Calu3 (cell line): ENCODE results near the gene DCAF17. TPM values are rescaled to one million over a fixed set of nuclear protein-coding genes. Genes with fewer than 3 reads are reported as not detected.

Experiments used
- BruUV-seq: library from RNA; stranded (reverse); fragments of 400-500 nt; replicated peaks from 2 replicates; lab custom pipeline; 2021; lab: Mats Ljungman, UMichigan
- CTCF ChIA-PET: fragments of 300-600 bp; sonication (Branson Sonifier 250); formaldehyde crosslinking; loops from one replicate; lab custom pipeline; 2022; ENCODE audit warnings: antibody characterized with exemption; lab: Charles Lee
- DNase-seq: peaks from one replicate; pipeline ENCODE4 v3.0.0; 2022
- H3K27ac Mint-ChIP-seq: one replicate; pipeline ENCODE4 v1.8.0; 2022; ENCODE audit warnings: mixed read lengths; ENCODE audit not compliant: unreplicated experiment
- H3K27me3 Mint-ChIP-seq: one replicate; pipeline ENCODE4 v1.8.0; 2022; ENCODE audit warnings: mixed read lengths; ENCODE audit not compliant: unreplicated experiment
- H3K36me3 Mint-ChIP-seq: one replicate; pipeline ENCODE4 v1.8.0; 2022; ENCODE audit warnings: mild to moderate bottlenecking, moderate library complexity, mixed read lengths; ENCODE audit not compliant: insufficient read depth, unreplicated experiment
- H3K4me1 Mint-ChIP-seq: one replicate; pipeline ENCODE4 v1.8.0; 2022; ENCODE audit warnings: mild to moderate bottlenecking, low read depth, mixed read lengths; ENCODE audit not compliant: unreplicated experiment
- H3K4me3 Mint-ChIP-seq: one replicate; pipeline ENCODE4 v1.8.0; 2022; ENCODE audit warnings: mild to moderate bottlenecking, low read depth, moderate library complexity, mixed read lengths; ENCODE audit not compliant: unreplicated experiment
- H3K9me3 Mint-ChIP-seq: one replicate; pipeline ENCODE4 v1.8.0; 2022; ENCODE audit warnings: low read depth, mixed read lengths; ENCODE audit not compliant: unreplicated experiment
- CTCF ChIP-seq: fragments of 200-600 bp; IDR thresholded peaks from one replicate; pipeline ENCODE4 v1.8.0; 2022; ENCODE audit warnings: antibody characterized with exemption; ENCODE audit not compliant: unreplicated experiment
- intact Hi-C: fragments of 100-400 bp; cut with micrococcal nuclease; formaldehyde crosslinking; loops from one replicate; pipeline ENCODE4 v1.10.0; 2022; ENCODE audit not compliant: unreplicated experiment
- total RNA-seq: library from RNA; stranded (reverse); gene quantifications from 2 replicates; pipeline ENCODE4 v1.2.3, GENCODE V29; 2022

DCAF17 gene
- total RNA-seq, 1 experiment from 2014 or later = 11.9 TPM

- DNase-seq = no peak
- H3K4me1 Mint-ChIP-seq = no peaks in the 10 kb centered on the region
- no peak for TF ChIP-seq CTCF
- no peaks in the 10 kb centered on the region for H3K27me3 Mint-ChIP-seq
- no peaks in the 10 kb centered on the region for H3K9me3 Mint-ChIP-seq
- H3K36me3 Mint-ChIP-seq = peaks cover 12% of the 10 kb centered on the region
- CTCF ChIA-PET = no interaction called here
- no peak overlapping the region for H3K4me3 Mint-ChIP-seq
- no peak overlapping the region for H3K27ac Mint-ChIP-seq
- intact Hi-C loops = no loop called here
- no TSS peak for BruUV-seq
Measured at GRCh38 chr2:171441470-171441869, 7.4 kb downstream of the DCAF17 start.

DNA sequence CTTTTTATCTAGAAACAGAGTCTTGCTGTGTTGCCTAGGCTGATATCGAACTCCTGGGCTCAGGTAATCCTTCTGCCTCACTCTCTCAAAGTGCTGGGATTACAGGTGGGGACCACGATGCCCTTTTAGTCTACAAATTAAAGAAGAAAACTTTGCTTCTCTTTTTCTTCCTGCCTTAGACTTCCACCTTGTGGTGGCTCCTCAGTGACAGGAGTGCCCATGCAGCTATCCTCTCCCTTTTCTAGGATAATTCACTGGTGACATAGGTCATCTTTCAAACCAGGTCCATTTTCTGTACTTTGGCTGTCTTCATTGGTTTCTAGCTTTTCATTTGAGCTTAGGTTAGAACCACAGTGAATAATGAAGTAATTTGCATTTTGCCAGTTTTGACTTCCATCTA is 13.6 kb downstream of the DCAF17 start:
- no peak for TF ChIP-seq CTCF
- no peak for DNase-seq
- Mint-ChIP-seq H3K4me1 (no peaks in the 10 kb centered on the region), H3K4me3 (no peak overlapping the region), H3K27ac (no peak overlapping the region), H3K27me3 (no peaks in the 10 kb centered on the region), H3K9me3 (no peaks in the 10 kb centered on the region), H3K36me3 (peaks cover 12% of the 10 kb centered on the region)
- intact Hi-C loops = no loop called here
- CTCF ChIA-PET = no interaction called here
- no TSS peak for BruUV-seq

- no TSS peak for BruUV-seq
- H3K27ac Mint-ChIP-seq = no peak overlapping the region
- peaks cover 3% of the 10 kb centered on the region for H3K9me3 Mint-ChIP-seq
Measured at GRCh38 chr2:171451074-171451473, 17.0 kb downstream of the DCAF17 start.

GRCh38 chr2:171452773-171453172 is 18.7 kb downstream of the DCAF17 start:
- CTCF ChIA-PET = interaction anchor here (0.6 kb wide), 1 partner anchor 30 kb away, joined by 4 read pairs; no protein-coding TSS in a partner anchor
- H3K27me3 Mint-ChIP-seq = no peaks in the 10 kb centered on the region

More at GRCh38 chr2:171451074-171451473, 17.0 kb downstream of the DCAF17 start:
- peaks cover 12% of the 10 kb centered on the region for H3K36me3 Mint-ChIP-seq
- no peak overlapping the region for H3K4me3 Mint-ChIP-seq
- no peaks in the 10 kb centered on the region for H3K4me1 Mint-ChIP-seq
- no peak for DNase-seq
- intact Hi-C loops = no loop called here
- CTCF ChIA-PET = no interaction called here
- no peak for TF ChIP-seq CTCF
- no peaks in the 10 kb centered on the region for H3K27me3 Mint-ChIP-seq

More at GRCh38 chr2:171452773-171453172, 18.7 kb downstream of the DCAF17 start:
- Mint-ChIP-seq H3K36me3 (peaks cover 7% of the 10 kb centered on the region), H3K4me3 (no peak overlapping the region), H3K27ac (no peak overlapping the region), H3K4me1 (no peaks in the 10 kb centered on the region), H3K9me3 (peaks cover 3% of the 10 kb centered on the region)
- intact Hi-C loops = no loop called here
- no peak for DNase-seq
- no TSS peak for BruUV-seq
- TF ChIP-seq CTCF = no peak
